H1 (cell line): ENCODE measurements around the gene MRAP2. TPM values are rescaled to one million over a fixed set of nuclear protein-coding genes. Genes with fewer than 3 reads are reported as not detected.

Experiments used
- CTCF ChIA-PET: fragments of 300-600 bp; sonication (Branson Sonifier 250); formaldehyde crosslinking; loops from one replicate; lab custom pipeline; 2021; ENCODE audit not compliant: partially characterized antibody; lab: Charles Lee
- POLR2A ChIA-PET: fragments of 300-600 bp; sonication (Branson Sonifier 250); formaldehyde crosslinking; loops from one replicate; lab custom pipeline; 2021; ENCODE audit warnings: inconsistent platforms; ENCODE audit not compliant: partially characterized antibody; lab: Charles Lee
- DNase-seq, 2 experiments: peaks; one replicate each; pipeline versions ENCODE4 v3.0.0 to v3.0.0-alpha.2; 2010 to 2022; ENCODE audit warnings: low spot score in 2 of 2, low read depth in 1 of 2, mixed read lengths in 1 of 2
- FAIRE-seq: peaks from 2 replicates; lab custom pipeline; 2011; peaks lifted over from hg19 to GRCh38; lab: Jason Lieb, UNC
- H2AFZ ChIP-seq: 2 replicates; pipeline ENCODE4 v1.8.1; 2012; ENCODE audit warnings: low read length, inconsistent platforms
- H2AK5ac ChIP-seq: 2 replicates; pipeline ENCODE4 v1.6.1; 2013; ENCODE audit warnings: low read depth, low read length
- H2BK120ac ChIP-seq: replicated peaks from 2 replicates; pipeline ENCODE3; 2013; ENCODE audit warnings: low read depth, low read length, inconsistent platforms
- H2BK12ac ChIP-seq: 2 replicates; pipeline ENCODE4 v1.6.1; 2013; ENCODE audit warnings: low read depth, low read length
- H2BK15ac ChIP-seq: 2 replicates; pipeline ENCODE4 v1.6.1; 2013; ENCODE audit warnings: low read length
- H2BK20ac ChIP-seq: 2 replicates; pipeline ENCODE4 v1.6.1; 2013; ENCODE audit warnings: low read length
- H2BK5ac ChIP-seq: 2 replicates; pipeline ENCODE4 v1.6.1; 2013; ENCODE audit warnings: low read depth, low read length
- H3K14ac ChIP-seq: 2 replicates; pipeline ENCODE4 v1.6.1; 2013; ENCODE audit warnings: inconsistent platforms; ENCODE audit not compliant: insufficient read length
- H3K18ac ChIP-seq: 2 replicates; pipeline ENCODE4 v1.6.1; 2013; ENCODE audit warnings: low read length; ENCODE audit errors: extremely low read depth
- H3K23ac ChIP-seq: 2 replicates; pipeline ENCODE4 v1.6.1; 2013; ENCODE audit warnings: inconsistent platforms; ENCODE audit not compliant: insufficient read length
- H3K23me2 ChIP-seq: 2 replicates; pipeline ENCODE4 v1.6.1; 2013; ENCODE audit warnings: low read depth, low read length
- H3K27ac ChIP-seq: 2 replicates; pipeline ENCODE4 v1.6.1; 2011; ENCODE audit warnings: low read depth, low read length, inconsistent platforms
- H3K27me3 ChIP-seq, 4 experiments: replicated peaks in 1 of 4; 1 replicate in 1 of 4; 2 replicates in 3 of 4; pipeline versions ENCODE4 v1.6.1 to v1.8.1; 2011 to 2013; ENCODE audit warnings: low read length in 3 of 4, mild to moderate bottlenecking in 3 of 4, inconsistent platforms in 2 of 4, mixed read lengths in 2 of 4, moderate library complexity in 1 of 4; ENCODE audit not compliant: control insufficient read depth in 3 of 4, insufficient read depth in 3 of 4; ENCODE audit errors: extremely low read depth in 1 of 4
- H3K36me3 ChIP-seq, 4 experiments: 2 replicates each; pipeline versions ENCODE4 v1.6.1 to v1.8.1; 2011 to 2013; ENCODE audit warnings: mild to moderate bottlenecking in 4 of 4, low read length in 3 of 4, moderate library complexity in 2 of 4, control low read depth in 1 of 4, inconsistent platforms in 1 of 4; ENCODE audit not compliant: insufficient read depth in 4 of 4, control insufficient read depth in 2 of 4
- H3K4ac ChIP-seq: replicated peaks from 2 replicates; pipeline ENCODE3; 2013; ENCODE audit warnings: low read length, low read depth, mixed read lengths, inconsistent platforms; ENCODE audit not compliant: insufficient read length
- H3K4me1 ChIP-seq, 4 experiments: replicated peaks in 1 of 4; 1 replicate in 1 of 4; 2 replicates in 3 of 4; pipeline versions ENCODE4 v1.6.1 to v1.8.1; 2011 to 2013; ENCODE audit warnings: low read length in 3 of 4, inconsistent platforms in 2 of 4, mixed read lengths in 1 of 4; ENCODE audit not compliant: insufficient read depth in 4 of 4, control insufficient read depth in 3 of 4
- H3K4me2 ChIP-seq, 2 experiments: 2 replicates each; pipeline versions ENCODE4 v1.6.1 to v1.8.1; 2011 to 2013; ENCODE audit warnings: low read depth in 2 of 2, low read length in 2 of 2, control low read depth in 1 of 2, inconsistent platforms in 1 of 2, mild to moderate bottlenecking in 1 of 2; ENCODE audit not compliant: insufficient read depth in 1 of 2
- H3K4me3 ChIP-seq, 4 experiments: fragments of 200-600, 300-600 bp in 1 of 4; sonication (generic), shearing (Covaris generic), sonication (Bioruptor Twin) in 1 of 4; 2 replicates each; pipeline versions ENCODE4 v1.5.1 to v1.8.1; 2011 to 2016; ENCODE audit warnings: low read length in 4 of 4, low read depth in 3 of 4, control low read depth in 2 of 4, inconsistent platforms in 2 of 4, mild to moderate bottlenecking in 2 of 4, mixed read lengths in 1 of 4, moderate library complexity in 1 of 4; ENCODE audit not compliant: insufficient read depth in 2 of 4; ENCODE audit errors: extremely low read depth in 1 of 4
- H3K56ac ChIP-seq: replicated peaks from 2 replicates; pipeline ENCODE3; 2013; ENCODE audit warnings: low read depth, mild to moderate bottlenecking, mixed read lengths, low read length, inconsistent platforms; ENCODE audit not compliant: insufficient read length
- H3K79me1 ChIP-seq: 2 replicates; pipeline ENCODE4 v1.6.1; 2013; ENCODE audit warnings: low read depth, low read length, control low read depth
- H3K79me2 ChIP-seq, 2 experiments: 2 replicates each; pipeline versions ENCODE4 v1.6.1 to v1.8.1; 2012 to 2013; ENCODE audit warnings: low read length in 2 of 2, mild to moderate bottlenecking in 2 of 2, inconsistent platforms in 1 of 2; ENCODE audit not compliant: insufficient read depth in 2 of 2, control insufficient read depth in 1 of 2
- H3K9ac ChIP-seq, 4 experiments: replicated peaks in 1 of 4; 1 replicate in 1 of 4; 2 replicates in 3 of 4; pipeline versions ENCODE4 v1.6.1 to v1.8.1; 2011 to 2013; ENCODE audit warnings: low read depth in 3 of 4, low read length in 3 of 4, control low read depth in 2 of 4, mild to moderate bottlenecking in 2 of 4, moderate library complexity in 2 of 4, inconsistent platforms in 1 of 4; ENCODE audit errors: extremely low read depth in 1 of 4
- H3K9me3 ChIP-seq, 2 experiments: 2 replicates each; pipeline versions ENCODE4 v1.6.1 to v1.8.1; 2012 to 2013; ENCODE audit warnings: mild to moderate bottlenecking in 2 of 2, moderate library complexity in 2 of 2, control low read depth in 1 of 2, inconsistent platforms in 1 of 2, low read depth in 1 of 2, low read length in 1 of 2, mixed read lengths in 1 of 2; ENCODE audit not compliant: insufficient read depth in 2 of 2
- H4K20me1 ChIP-seq, 2 experiments: replicated peaks in 1 of 2; 2 replicates each; pipeline versions ENCODE3 to v1.8.1; 2011 to 2013; ENCODE audit warnings: inconsistent platforms in 2 of 2, low read length in 2 of 2, mild to moderate bottlenecking in 1 of 2; ENCODE audit not compliant: insufficient read depth in 2 of 2, control insufficient read depth in 1 of 2
- H4K5ac ChIP-seq: 2 replicates; pipeline ENCODE4 v1.6.1; 2013; ENCODE audit warnings: low read length, low read depth, mixed read lengths, inconsistent platforms; ENCODE audit not compliant: insufficient read length
- H4K8ac ChIP-seq: 2 replicates; pipeline ENCODE4 v1.8.0; 2013; ENCODE audit warnings: mild to moderate bottlenecking, moderate library complexity, low read length, inconsistent platforms; ENCODE audit not compliant: insufficient read depth; ENCODE audit errors: extremely low read depth
- H4K91ac ChIP-seq: replicated peaks from 2 replicates; pipeline ENCODE3; 2013; ENCODE audit warnings: low read length, mixed read lengths, inconsistent platforms; ENCODE audit not compliant: insufficient read length
- EZH2 ChIP-seq: fragments of 200-600 bp; sonication (generic); IDR thresholded peaks from 2 replicates; pipeline ENCODE4 v1.7.1; 2012; ENCODE audit warnings: low read depth, mild to moderate bottlenecking, moderate library complexity, low read length, inconsistent platforms; ENCODE audit not compliant: severe bottlenecking
- HDAC6 ChIP-seq: IDR thresholded peaks from one replicate; pipeline ENCODE4 v1.7.1; 2012; ENCODE audit warnings: low read depth, mild to moderate bottlenecking, inconsistent platforms, low read length, moderate library complexity
- polyA plus RNA-seq, 7 experiments: library from polyadenylated mRNA; depleted of rRNA in 3 of 7; stranded (reverse) in 5 of 7; unstranded in 2 of 7; fragments of >200 nt in 5 of 7; fragments of 200-250 nt in 2 of 7; gene quantifications; 1 replicate in 5 of 7; 2 replicates in 1 of 7; 4 replicates in 1 of 7; pipeline versions ENCODE4 v1.2.1 to v1.2.3, GENCODE V29; 2011 to 2013; ENCODE audit warnings: missing spikeins in 2 of 7, mixed read lengths in 2 of 7
- total RNA-seq: library from RNA; stranded (reverse); fragmentation: NEBNext Ultra II Directional; extraction: Animal tissue kit (Norgen Biotek cat#: 25700); gene quantifications from 2 replicates; pipeline ENCODE4 v1.2.1, GENCODE V29; 2021

Gene MRAP2
- total and polyA plus RNA-seq, 2 of the 8 experiments (the other 6 are each of a cell fraction or from before 2014, with no cell fraction given) = 5.0 to 11.0 TPM

DNA sequence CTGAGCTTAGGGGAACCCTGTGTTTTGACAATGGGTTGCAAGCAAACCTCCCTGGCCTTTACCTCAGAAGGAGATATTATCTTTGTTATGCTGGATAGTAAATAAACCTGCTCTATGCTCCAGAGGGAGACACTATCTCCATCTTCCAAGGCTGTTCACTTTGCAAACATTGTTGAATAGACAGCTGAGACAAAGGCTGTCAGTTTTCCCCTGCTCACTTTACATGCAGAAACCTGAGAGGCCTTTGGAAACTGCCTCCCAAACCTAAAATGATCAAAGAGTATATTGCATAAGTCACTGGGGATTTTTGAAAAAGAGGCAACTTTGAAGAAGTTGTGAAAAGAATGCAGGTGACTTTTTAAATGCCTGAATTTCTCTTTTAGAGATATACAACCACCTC is 61.6 kb downstream of the MRAP2 start:
- Histone ChIP-seq H3K56ac (no peak overlapping the region), H3K79me2 (no peaks in the 10 kb centered on the region), H2BK15ac (no peak overlapping the region), H3K9me3 (no peaks in the 10 kb centered on the region; a peak in 1 of 4 replicates), H3K23me2 (no peaks in the 10 kb centered on the region), H3K36me3 (no peaks in the 10 kb centered on the region), H3K23ac (no peak overlapping the region), H2BK120ac (no peak overlapping the region), H3K79me1 (no peaks in the 10 kb centered on the region), H4K8ac (no peak overlapping the region), H3K4me2 (no peak overlapping the region), H2BK5ac (no peak overlapping the region), H4K20me1 (no peaks in the 10 kb centered on the region), H3K4ac (no peak overlapping the region), H2BK20ac (no peak overlapping the region), H3K4me1 (peaks cover 0 to 4% (median 0%) of the 10 kb centered on the region in 4 experiments; a peak in 1 of 7 replicates), H3K4me3 (no peak overlapping the region), H4K5ac (no peak overlapping the region), H3K27ac (no peak overlapping the region), H3K14ac (no peak overlapping the region), H3K27me3 (no peaks in the 10 kb centered on the region), H3K18ac (no peak overlapping the region), H4K91ac (no peak overlapping the region), H2AK5ac (no peak overlapping the region), H2BK12ac (no peak overlapping the region), H3K9ac (no peak overlapping the region), H2AFZ (no peak overlapping the region)
- POLR2A ChIA-PET = no interaction called here
- TF ChIP-seq HDAC6 (no peak), EZH2 (no peak)
- FAIRE-seq (no peak), DNase-seq (no peak)
- CTCF ChIA-PET = interaction anchor here (0.8 kb wide), 1 partner anchor 120 kb away, joined by 3 read pairs; no protein-coding TSS in a partner anchor
